A375 (cell line): ENCODE data around the gene LHFPL6. TPM values are rescaled to one million over a fixed set of nuclear protein-coding genes. Genes with fewer than 3 reads are reported as not detected.

Source experiments
- total RNA-seq: library from RNA; depleted of rRNA; stranded (reverse); fragments of >200 nt; shearing (Covaris generic); gene quantifications from 2 replicates; pipeline ENCODE4 v1.2.3, GENCODE V29; 2014; rRNA removed

Gene LHFPL6
- 5.2 and 8.0 TPM in 2 replicates for total RNA-seq

DNA sequence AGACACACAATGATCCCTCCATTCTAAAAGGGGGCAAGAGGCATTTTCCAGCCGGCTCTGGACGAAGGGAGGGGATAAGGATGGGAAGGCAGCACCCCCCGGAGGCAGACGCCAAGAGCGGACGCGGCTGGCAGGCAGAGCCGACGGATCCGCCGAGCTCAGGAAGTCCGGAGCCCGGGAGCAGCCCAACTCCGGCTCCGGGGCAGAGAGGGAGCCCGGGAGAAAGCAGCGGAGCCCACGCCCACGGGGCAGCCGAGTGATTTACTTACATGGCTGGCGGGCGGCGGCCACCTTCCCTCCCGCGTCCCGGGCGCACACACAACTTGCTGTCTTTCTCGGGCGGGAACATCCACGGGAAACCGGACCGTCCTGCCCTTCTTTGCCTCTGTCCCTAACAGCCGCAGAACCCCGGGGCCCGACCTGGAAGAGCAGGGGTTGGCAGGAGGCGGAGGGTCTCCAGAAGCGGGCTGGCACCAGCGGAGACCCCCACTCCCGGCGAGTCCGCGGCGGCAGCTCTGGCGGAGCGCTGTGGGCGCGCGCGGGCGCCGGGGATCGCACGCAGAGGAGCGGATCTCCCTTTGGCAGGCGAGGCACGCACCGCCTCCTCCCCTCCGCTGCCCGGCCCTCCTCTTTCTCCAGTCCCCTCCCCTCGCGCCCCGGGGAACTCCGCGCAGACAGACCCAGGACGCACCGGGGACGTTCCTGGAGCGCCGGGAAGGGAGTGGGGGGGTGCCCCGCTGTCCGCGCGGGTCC is at the start of gene LHFPL6:
TSS of gene LHFPL6 (minus strand) at position 580 of the 753 bp plus-strand sequence.

Other genes with a start within 250 kb of the LHFPL6 start
- gene COG6, start 52.5 kb upstream of the LHFPL6 start, total RNA-seq, result 11.3 and 22.6 TPM in 2 replicates